Activated B cell treated with CpG ODN at 0.5 μM for 24 hours (primary cell): ENCODE measurements around the gene ZER1. TPM values are rescaled to one million over a fixed set of nuclear protein-coding genes. Genes with fewer than 3 reads are reported as not detected.

Source experiments
- ATAC-seq: fragments of 200-7000 bp; cut with Tn5 transposase; one replicate; pipeline ENCODE4 v1.10.0; 2021; ENCODE audit warnings: low read depth, mild to moderate bottlenecking, moderate library complexity
- CTCF ChIA-PET: fragments of 350-600 bp; sonication (Branson Sonifier 250); formaldehyde crosslinking; loops from one replicate; lab custom pipeline; 2021; ENCODE audit warnings: antibody characterized with exemption; lab: Charles Lee
- POLR2A ChIA-PET: fragments of 350-600 bp; sonication (Branson Sonifier 250); formaldehyde crosslinking; loops from one replicate; lab custom pipeline; 2021; ENCODE audit warnings: antibody characterized with exemption; lab: Charles Lee
- DNase-seq: peaks from one replicate; pipeline ENCODE4 v3.0.0; 2022
- H3K27ac Mint-ChIP-seq: one replicate; pipeline ENCODE4 v1.8.0; 2020; ENCODE audit warnings: mixed read lengths
- H3K27me3 Mint-ChIP-seq: one replicate; pipeline ENCODE4 v1.8.0; 2021; ENCODE audit warnings: mixed read lengths
- H3K36me3 Mint-ChIP-seq: one replicate; pipeline ENCODE4 v1.8.0; 2021; ENCODE audit warnings: low read depth, mixed read lengths
- H3K4me1 Mint-ChIP-seq: one replicate; pipeline ENCODE4 v1.8.0; 2021; ENCODE audit warnings: mixed read lengths
- H3K4me3 Mint-ChIP-seq: one replicate; pipeline ENCODE4 v1.8.0; 2020; ENCODE audit warnings: mild to moderate bottlenecking, mixed read lengths
- H3K9me3 Mint-ChIP-seq: one replicate; pipeline ENCODE4 v1.8.0; 2020; ENCODE audit warnings: mixed read lengths
- intact Hi-C: fragments of 100-400 bp; cut with micrococcal nuclease; formaldehyde crosslinking; loops from one replicate; pipeline ENCODE4 v1.15.1; 2024
- total RNA-seq: library from RNA; stranded (reverse); gene quantifications from 2 replicates; pipeline ENCODE4 v1.2.3, GENCODE V29; 2022
- TF ChIP-seq, protein P1 (sequence below): fragments of 200-600 bp; IDR thresholded peaks from one replicate; pipeline ENCODE4 v1.8.0; 2022; ENCODE audit warnings: antibody characterized with exemption, mild to moderate bottlenecking

ZER1 gene
- total RNA-seq, 1 donor from 2014 or later, result 26.0 TPM

DNA sequence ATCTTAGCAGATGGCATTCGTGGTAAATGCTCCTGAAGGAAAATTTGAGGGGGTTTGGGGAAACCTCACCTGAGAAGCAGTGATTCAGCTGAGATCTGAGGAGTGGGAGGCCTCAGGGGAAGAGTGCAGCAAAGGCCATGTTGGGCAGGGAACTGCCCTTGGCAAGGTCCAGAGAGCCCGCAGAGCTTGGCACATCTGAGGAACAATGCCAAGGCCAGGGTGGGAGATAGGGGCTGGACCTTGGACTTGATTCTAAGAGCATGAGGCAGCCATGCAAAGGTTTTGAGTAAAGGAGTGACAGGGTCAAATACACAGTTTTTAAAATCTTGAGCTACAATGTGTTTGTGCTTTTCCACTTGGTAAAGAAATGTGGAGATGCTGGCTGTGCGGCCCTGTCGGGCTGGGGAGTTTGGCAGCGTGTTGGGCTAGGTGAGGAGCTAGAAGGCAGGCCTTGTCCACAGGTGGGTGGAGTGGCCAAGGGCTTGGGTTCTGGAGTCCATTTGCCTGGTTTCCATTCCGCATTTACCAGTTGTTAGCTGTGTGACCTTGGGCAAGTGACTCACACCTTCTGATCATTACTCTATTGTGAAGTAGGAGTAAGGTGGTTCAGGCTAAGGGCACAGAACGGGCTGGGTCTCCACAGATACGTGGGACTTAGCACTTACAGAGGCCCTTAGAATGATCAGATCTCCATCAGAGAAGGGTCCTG is 21.4 kb upstream of the ZER1 start:
- DNase-seq (no peak), ATAC-seq (no peak)
- no peaks in the 10 kb centered on the region for H3K27me3 Mint-ChIP-seq
- peaks cover 9% of the 10 kb centered on the region for H3K4me1 Mint-ChIP-seq
- POLR2A ChIA-PET, result interaction anchor here (0.5 to 0.7 kb wide), 2 partner anchors 214 to 306 kb away, joined by 3 read pairs; no protein-coding TSS in a partner anchor
- intact Hi-C loops, result no loop called here
- no peak overlapping the region for H3K4me3 Mint-ChIP-seq
- no peaks in the 10 kb centered on the region for H3K9me3 Mint-ChIP-seq
- CTCF ChIA-PET, result no interaction called here
- TF ChIP-seq, protein P1, sequence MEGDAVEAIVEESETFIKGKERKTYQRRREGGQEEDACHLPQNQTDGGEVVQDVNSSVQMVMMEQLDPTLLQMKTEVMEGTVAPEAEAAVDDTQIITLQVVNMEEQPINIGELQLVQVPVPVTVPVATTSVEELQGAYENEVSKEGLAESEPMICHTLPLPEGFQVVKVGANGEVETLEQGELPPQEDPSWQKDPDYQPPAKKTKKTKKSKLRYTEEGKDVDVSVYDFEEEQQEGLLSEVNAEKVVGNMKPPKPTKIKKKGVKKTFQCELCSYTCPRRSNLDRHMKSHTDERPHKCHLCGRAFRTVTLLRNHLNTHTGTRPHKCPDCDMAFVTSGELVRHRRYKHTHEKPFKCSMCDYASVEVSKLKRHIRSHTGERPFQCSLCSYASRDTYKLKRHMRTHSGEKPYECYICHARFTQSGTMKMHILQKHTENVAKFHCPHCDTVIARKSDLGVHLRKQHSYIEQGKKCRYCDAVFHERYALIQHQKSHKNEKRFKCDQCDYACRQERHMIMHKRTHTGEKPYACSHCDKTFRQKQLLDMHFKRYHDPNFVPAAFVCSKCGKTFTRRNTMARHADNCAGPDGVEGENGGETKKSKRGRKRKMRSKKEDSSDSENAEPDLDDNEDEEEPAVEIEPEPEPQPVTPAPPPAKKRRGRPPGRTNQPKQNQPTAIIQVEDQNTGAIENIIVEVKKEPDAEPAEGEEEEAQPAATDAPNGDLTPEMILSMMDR, result no peak
- H3K27ac Mint-ChIP-seq, result no peak overlapping the region
- H3K36me3 Mint-ChIP-seq, result peaks cover 70% of the 10 kb centered on the region

GRCh38 chr9:128792134-128792533 is 20.4 kb upstream of the ZER1 start:
- ATAC-seq (no peak), DNase-seq (no peak)
- intact Hi-C loops, result no loop called here
- POLR2A ChIA-PET, result interaction anchor here (0.6 to 0.7 kb wide), 2 partner anchors 94 to 215 kb away, joined by 3 read pairs; no protein-coding TSS in a partner anchor
- TF ChIP-seq, protein P1, result no peak
- CTCF ChIA-PET, result no interaction called here
- peaks cover 15% of the 10 kb centered on the region for H3K4me1 Mint-ChIP-seq
- H3K36me3 Mint-ChIP-seq, result peaks cover 65% of the 10 kb centered on the region
- no peak overlapping the region for H3K27ac Mint-ChIP-seq
- H3K27me3 Mint-ChIP-seq, result no peaks in the 10 kb centered on the region
- H3K4me3 Mint-ChIP-seq, result no peak overlapping the region
- no peaks in the 10 kb centered on the region for H3K9me3 Mint-ChIP-seq

- ATAC-seq, result no peak
- CTCF ChIA-PET, result no interaction called here
- POLR2A ChIA-PET, result no interaction called here
- Mint-ChIP-seq H3K4me3 (no peak overlapping the region), H3K27me3 (no peaks in the 10 kb centered on the region), H3K27ac (no peak overlapping the region), H3K4me1 (peaks cover 17% of the 10 kb centered on the region), H3K9me3 (no peaks in the 10 kb centered on the region), H3K36me3 (peaks cover 58% of the 10 kb centered on the region)
- no peak for DNase-seq
- intact Hi-C loops, result no loop called here
- TF ChIP-seq, protein P1, result no peak
Observed at GRCh38 chr9:128790536-128790935, 18.8 kb upstream of the ZER1 start.

- Mint-ChIP-seq H3K4me1 (peaks cover 14% of the 10 kb centered on the region), H3K36me3 (peaks cover 43% of the 10 kb centered on the region), H3K27ac (peak overlapping the region; percentile 85), H3K27me3 (no peaks in the 10 kb centered on the region), H3K4me3 (peak overlapping the region; percentile 95), H3K9me3 (no peaks in the 10 kb centered on the region)
- TF ChIP-seq, protein P1, result no peak
- no peak for ATAC-seq
- CTCF ChIA-PET, result interaction anchor here (0.8 to 2.2 kb wide), 3 partner anchors 30 to 140 kb away, joined by 3 to 9 read pairs (median 4); partner anchors contain the start of gene ENDOG
- DNase-seq, result no peak
- intact Hi-C loops, result no loop called here
- POLR2A ChIA-PET, result interaction anchor here (0.6 to 1.6 kb wide), 4 partner anchors 16 to 131 kb away, joined by 3 to 7 read pairs (median 6); partner anchors contain the start of gene SPOUT1
Observed at GRCh38 chr9:128788445-128788844, 16.7 kb upstream of the ZER1 start.

DNA sequence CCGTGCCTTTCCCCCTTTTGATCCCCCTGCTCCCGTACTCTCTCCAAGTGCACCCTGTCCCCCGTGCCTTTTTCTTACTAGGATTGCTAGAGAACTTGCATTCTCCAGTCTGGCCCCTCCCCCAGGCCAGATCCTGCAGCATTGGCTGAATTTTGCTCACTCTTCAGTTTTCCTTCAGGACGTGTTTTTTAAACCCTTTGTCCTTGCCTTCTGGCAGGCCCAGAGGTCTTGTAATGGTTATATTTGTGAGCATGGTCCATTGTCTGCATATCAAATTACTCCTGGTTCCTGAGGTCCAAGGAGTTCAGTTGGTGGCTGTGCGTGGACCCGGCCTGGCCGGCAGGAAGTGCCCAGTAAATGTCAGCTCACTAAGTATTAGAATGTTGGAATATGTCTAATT is 15.9 kb upstream of the ZER1 start:
- Mint-ChIP-seq H3K4me3 (peak overlapping the region; percentile 95), H3K36me3 (peaks cover 35% of the 10 kb centered on the region), H3K4me1 (peaks cover 17% of the 10 kb centered on the region), H3K27ac (peak overlapping the region; percentile 85), H3K27me3 (no peaks in the 10 kb centered on the region), H3K9me3 (no peaks in the 10 kb centered on the region)
- ChIA-PET CTCF (interaction anchor here (1.4 to 2.2 kb wide), 2 partner anchors 31 to 76 kb away, joined by 4 to 9 read pairs; partner anchors contain the start of gene ENDOG), POLR2A (interaction anchor here (0.5 to 1.6 kb wide), 3 partner anchors 15 to 42 kb away, joined by 4 to 7 read pairs (median 6); partner anchors contain the start of gene SPOUT1)
- TF ChIP-seq, protein P1, result no peak
- DNase-seq, result no peak
- no peak for ATAC-seq
- intact Hi-C loops, result loop anchor here (1.0 kb wide), 7 partner anchors 15 to 465 kb away; partner anchors contain the start of genes COQ4, DYNC2I2, ENDOG and KYAT1
